SK-N-SH treated with all-trans-retinoic acid at 6 μM for 48 hours (cell line): ENCODE results near the gene TALDO1.

Source experiments
- ISL1 ChIP-seq: fragments of 250-450 bp; sonication (Bioruptor Pico); IDR thresholded peaks from 2 replicates; pipeline ENCODE4 v2.1.2; 2022; ENCODE audit warnings: mild to moderate bottlenecking, moderate library complexity
- OSR1 ChIP-seq: fragments of 250-450 bp; sonication (Bioruptor Pico); IDR thresholded peaks from 2 replicates; pipeline ENCODE4 v1.8.0; 2022; ENCODE audit warnings: moderate library complexity, mild to moderate bottlenecking, inconsistent platforms

GRCh38 chr11:801097-801780 is 54.0 kb downstream of the TALDO1 start:
- no peak for TF ChIP-seq ISL1 (CRISPR knock-in tag)
- no peak for TF ChIP-seq OSR1 (CRISPR knock-in tag)
